PC-3 (cell line): ENCODE results near the gene ALG9. TPM values are rescaled to one million over a fixed set of nuclear protein-coding genes. Genes with fewer than 3 reads are reported as not detected.

ENCODE experiments used
- ATAC-seq: fragments of 200-7000 bp; cut with Tn5 transposase; 2 replicates; pipeline ENCODE4 v1.9.1; 2020; ENCODE audit warnings: mild to moderate bottlenecking, moderate library complexity
- BruUV-seq: library from RNA; stranded (reverse); fragments of 400-500 nt; replicated peaks from 2 replicates; lab custom pipeline; 2021; lab: Mats Ljungman, UMichigan
- CTCF ChIA-PET: fragments of 300-600 bp; sonication (Branson Sonifier 250); formaldehyde crosslinking; loops from one replicate; lab custom pipeline; 2022; ENCODE audit warnings: antibody characterized with exemption; lab: Charles Lee
- POLR2A ChIA-PET: fragments of 300-600 bp; sonication (Branson Sonifier 250); formaldehyde crosslinking; loops from one replicate; lab custom pipeline; 2022; ENCODE audit warnings: antibody characterized with exemption; ENCODE audit not compliant: unreplicated experiment; lab: Charles Lee
- DNase-seq: peaks from one replicate; pipeline ENCODE4 v3.0.0-alpha.2; 2015
- H2AFZ ChIP-seq: fragments of 300-600 bp; sonication (generic); 2 replicates; pipeline ENCODE4 v1.6.0; 2016; ENCODE audit warnings: antibody characterized with exemption, low read length
- H3F3A ChIP-seq: fragments of 300-600 bp; sonication (generic); one replicate; pipeline ENCODE4 v1.6.0; 2017; ENCODE audit warnings: antibody characterized with exemption, low read length, control low read depth, mild to moderate bottlenecking; ENCODE audit not compliant: unreplicated experiment
- H3K27ac ChIP-seq: fragments of 300-600 bp; sonication (generic); 2 replicates; pipeline ENCODE4 v1.5.1; 2016; ENCODE audit warnings: mild to moderate bottlenecking, low read length
- H3K27me3 ChIP-seq: fragments of 300-600 bp; sonication (generic); 2 replicates; pipeline ENCODE4 v1.6.1; 2016; ENCODE audit warnings: low read length, mixed read lengths
- H3K36me3 ChIP-seq: fragments of 300-600 bp; sonication (generic); 2 replicates; pipeline ENCODE4 v1.6.1; 2016; ENCODE audit warnings: low read depth, mixed run types, low read length, mixed read lengths
- H3K4me1 ChIP-seq: fragments of 300-600 bp; sonication (generic); 2 replicates; pipeline ENCODE4 v1.5.1; 2016; ENCODE audit warnings: low read length; ENCODE audit not compliant: insufficient read depth
- H3K4me2 ChIP-seq: fragments of 300-600 bp; sonication (generic); 2 replicates; pipeline ENCODE4 v1.6.0; 2016; ENCODE audit warnings: low read length
- H3K4me3 ChIP-seq: fragments of 300-600 bp; sonication (generic); 2 replicates; pipeline ENCODE4 v1.5.1; 2016; ENCODE audit warnings: mild to moderate bottlenecking, low read length, mixed read lengths
- H3K79me2 ChIP-seq: fragments of 300-600 bp; sonication (generic); 2 replicates; pipeline ENCODE4 v1.6.1; 2017; ENCODE audit warnings: low read length, mixed read lengths
- H3K9ac ChIP-seq: fragments of 300-600 bp; sonication (generic); 2 replicates; pipeline ENCODE4 v1.6.0; 2016; ENCODE audit warnings: mild to moderate bottlenecking, low read length
- H3K9me2 ChIP-seq: fragments of 300-600 bp; sonication (generic); replicated peaks from 2 replicates; pipeline ENCODE4 v1.6.1; 2016; ENCODE audit warnings: mixed run types, low read length, mixed read lengths
- H3K9me3 ChIP-seq: fragments of 300-600 bp; sonication (generic); 2 replicates; pipeline ENCODE4 v1.6.1; 2016; ENCODE audit warnings: low read length, mixed read lengths
- H4K20me1 ChIP-seq: fragments of 300-600 bp; sonication (generic); 2 replicates; pipeline ENCODE4 v1.6.1; 2016; ENCODE audit warnings: low read length, mixed read lengths
- CTCF ChIP-seq: fragments of 300-600 bp; sonication (generic); conservative IDR thresholded peaks from 2 replicates; pipeline ENCODE4 v1.5.1; 2017; ENCODE audit warnings: antibody characterized with exemption, low read depth, mild to moderate bottlenecking, low read length
- EZH2 ChIP-seq: fragments of 300-600 bp; sonication (generic); IDR thresholded peaks from one replicate; pipeline ENCODE4 v1.6.1; 2017; ENCODE audit warnings: antibody characterized with exemption, mild to moderate bottlenecking, low read length; ENCODE audit not compliant: unreplicated experiment
- EZH2phosphoT487 ChIP-seq: fragments of 300-600 bp; sonication (generic); IDR thresholded peaks from 2 replicates; pipeline ENCODE4 v1.6.1; 2018; ENCODE audit warnings: mild to moderate bottlenecking, antibody characterized with exemption, low read length, borderline replicate concordance
- intact Hi-C: fragments of 100-400 bp; cut with micrococcal nuclease; formaldehyde crosslinking; loops from 2 replicates; pipeline ENCODE4 v1.9.0; 2023
- total RNA-seq: library from RNA; depleted of rRNA; stranded (reverse); fragments of >200 nt; gene quantifications from 2 replicates; pipeline ENCODE4 v1.2.3, GENCODE V29; 2014

Gene ALG9
- total RNA-seq, 1 experiment from 2014 or later: 34.3 TPM

- Histone ChIP-seq H2AFZ (no peak overlapping the region), H4K20me1 (no peaks in the 10 kb centered on the region), H3K36me3 (no peaks in the 10 kb centered on the region), H3K9me2 (no peaks in the 10 kb centered on the region), H3K4me3 (no peak overlapping the region), H3K9me3 (no peaks in the 10 kb centered on the region), H3K79me2 (no peaks in the 10 kb centered on the region), H3F3A (no peaks in the 10 kb centered on the region), H3K9ac (no peak overlapping the region), H3K4me2 (no peak overlapping the region), H3K4me1 (no peaks in the 10 kb centered on the region), H3K27me3 (no peaks in the 10 kb centered on the region), H3K27ac (no peak overlapping the region)
- BruUV-seq: no TSS peak
- TF ChIP-seq EZH2phosphoT487: no peak
- TF ChIP-seq CTCF: no peak
- no peak for TF ChIP-seq EZH2
- DNase-seq (no peak), ATAC-seq (no peak; the same call in 1 of the 2 replicates)
- CTCF ChIA-PET: interaction anchor here (0.5 to 1.8 kb wide), 5 partner anchors 70 to 559 kb away, joined by 3 to 10 read pairs (median 4); no protein-coding TSS in a partner anchor
- intact Hi-C loops: loop anchor here (1.0 kb wide), 5 partner anchors 65 to 322 kb away; partner anchors contain the start of gene SIK2
- POLR2A ChIA-PET: no interaction called here
Measured at GRCh38 chr11:111776398-111777093, 94.8 kb downstream of the ALG9 start.

GRCh38 chr11:111774955-111775710 is 96.2 kb downstream of the ALG9 start:
- BruUV-seq: no TSS peak
- H3K27me3 ChIP-seq: no peaks in the 10 kb centered on the region
- no peaks in the 10 kb centered on the region for H3K36me3 ChIP-seq
- no peaks in the 10 kb centered on the region for H4K20me1 ChIP-seq
- no peak overlapping the region for H3K27ac ChIP-seq
- intact Hi-C loops: no loop called here
- no peaks in the 10 kb centered on the region for H3K9me3 ChIP-seq
- no peaks in the 10 kb centered on the region for H3K9me2 ChIP-seq
- H3K4me1 ChIP-seq: peaks cover 8% of the 10 kb centered on the region; the same call in 1 of the 2 replicates
- H3K4me2 ChIP-seq: no peak overlapping the region
- H3K79me2 ChIP-seq: no peaks in the 10 kb centered on the region
- no peak overlapping the region for H2AFZ ChIP-seq
- no peak for TF ChIP-seq CTCF
- TF ChIP-seq EZH2phosphoT487: no peak
- TF ChIP-seq EZH2: no peak
- no peak for ATAC-seq
- H3K9ac ChIP-seq: no peak overlapping the region
- POLR2A ChIA-PET: no interaction called here
- H3K4me3 ChIP-seq: no peak overlapping the region
- no peaks in the 10 kb centered on the region for H3F3A ChIP-seq
- CTCF ChIA-PET: no interaction called here
- peak; percentile 41 for DNase-seq
